H1 (cell line): ENCODE data around the gene DEPP1. TPM values are rescaled to one million over a fixed set of nuclear protein-coding genes. Genes with fewer than 3 reads are reported as not detected.

Source experiments
- CTCF ChIA-PET: fragments of 300-600 bp; sonication (Branson Sonifier 250); formaldehyde crosslinking; loops from one replicate; lab custom pipeline; 2021; ENCODE audit not compliant: partially characterized antibody; lab: Charles Lee
- POLR2A ChIA-PET: fragments of 300-600 bp; sonication (Branson Sonifier 250); formaldehyde crosslinking; loops from one replicate; lab custom pipeline; 2021; ENCODE audit warnings: inconsistent platforms; ENCODE audit not compliant: partially characterized antibody; lab: Charles Lee
- DNase-seq, 2 experiments: peaks; one replicate each; pipeline versions ENCODE4 v3.0.0 to v3.0.0-alpha.2; 2010 to 2022; ENCODE audit warnings: low spot score in 2 of 2, low read depth in 1 of 2, mixed read lengths in 1 of 2
- FAIRE-seq: peaks from 2 replicates; lab custom pipeline; 2011; peaks lifted over from hg19 to GRCh38; lab: Jason Lieb, UNC
- H2AFZ ChIP-seq: 2 replicates; pipeline ENCODE4 v1.8.1; 2012; ENCODE audit warnings: low read length, inconsistent platforms
- H2AK5ac ChIP-seq: 2 replicates; pipeline ENCODE4 v1.6.1; 2013; ENCODE audit warnings: low read depth, low read length
- H2BK120ac ChIP-seq: replicated peaks from 2 replicates; pipeline ENCODE3; 2013; ENCODE audit warnings: low read depth, low read length, inconsistent platforms
- H2BK12ac ChIP-seq: 2 replicates; pipeline ENCODE4 v1.6.1; 2013; ENCODE audit warnings: low read depth, low read length
- H2BK15ac ChIP-seq: 2 replicates; pipeline ENCODE4 v1.6.1; 2013; ENCODE audit warnings: low read length
- H2BK20ac ChIP-seq: 2 replicates; pipeline ENCODE4 v1.6.1; 2013; ENCODE audit warnings: low read length
- H2BK5ac ChIP-seq: 2 replicates; pipeline ENCODE4 v1.6.1; 2013; ENCODE audit warnings: low read depth, low read length
- H3K14ac ChIP-seq: 2 replicates; pipeline ENCODE4 v1.6.1; 2013; ENCODE audit warnings: inconsistent platforms; ENCODE audit not compliant: insufficient read length
- H3K18ac ChIP-seq: 2 replicates; pipeline ENCODE4 v1.6.1; 2013; ENCODE audit warnings: low read length; ENCODE audit errors: extremely low read depth
- H3K23ac ChIP-seq: 2 replicates; pipeline ENCODE4 v1.6.1; 2013; ENCODE audit warnings: inconsistent platforms; ENCODE audit not compliant: insufficient read length
- H3K23me2 ChIP-seq: 2 replicates; pipeline ENCODE4 v1.6.1; 2013; ENCODE audit warnings: low read depth, low read length
- H3K27ac ChIP-seq: 2 replicates; pipeline ENCODE4 v1.6.1; 2011; ENCODE audit warnings: low read depth, low read length, inconsistent platforms
- H3K27me3 ChIP-seq, 4 experiments: replicated peaks in 1 of 4; 1 replicate in 1 of 4; 2 replicates in 3 of 4; pipeline versions ENCODE4 v1.6.1 to v1.8.1; 2011 to 2013; ENCODE audit warnings: low read length in 3 of 4, mild to moderate bottlenecking in 3 of 4, inconsistent platforms in 2 of 4, mixed read lengths in 2 of 4, moderate library complexity in 1 of 4; ENCODE audit not compliant: control insufficient read depth in 3 of 4, insufficient read depth in 3 of 4; ENCODE audit errors: extremely low read depth in 1 of 4
- H3K36me3 ChIP-seq, 4 experiments: 2 replicates each; pipeline versions ENCODE4 v1.6.1 to v1.8.1; 2011 to 2013; ENCODE audit warnings: mild to moderate bottlenecking in 4 of 4, low read length in 3 of 4, moderate library complexity in 2 of 4, control low read depth in 1 of 4, inconsistent platforms in 1 of 4; ENCODE audit not compliant: insufficient read depth in 4 of 4, control insufficient read depth in 2 of 4
- H3K4ac ChIP-seq: replicated peaks from 2 replicates; pipeline ENCODE3; 2013; ENCODE audit warnings: low read length, low read depth, mixed read lengths, inconsistent platforms; ENCODE audit not compliant: insufficient read length
- H3K4me1 ChIP-seq, 4 experiments: replicated peaks in 1 of 4; 1 replicate in 1 of 4; 2 replicates in 3 of 4; pipeline versions ENCODE4 v1.6.1 to v1.8.1; 2011 to 2013; ENCODE audit warnings: low read length in 3 of 4, inconsistent platforms in 2 of 4, mixed read lengths in 1 of 4; ENCODE audit not compliant: insufficient read depth in 4 of 4, control insufficient read depth in 3 of 4
- H3K4me2 ChIP-seq, 2 experiments: 2 replicates each; pipeline versions ENCODE4 v1.6.1 to v1.8.1; 2011 to 2013; ENCODE audit warnings: low read depth in 2 of 2, low read length in 2 of 2, control low read depth in 1 of 2, inconsistent platforms in 1 of 2, mild to moderate bottlenecking in 1 of 2; ENCODE audit not compliant: insufficient read depth in 1 of 2
- H3K4me3 ChIP-seq, 4 experiments: fragments of 200-600, 300-600 bp in 1 of 4; sonication (generic), shearing (Covaris generic), sonication (Bioruptor Twin) in 1 of 4; 2 replicates each; pipeline versions ENCODE4 v1.5.1 to v1.8.1; 2011 to 2016; ENCODE audit warnings: low read length in 4 of 4, low read depth in 3 of 4, control low read depth in 2 of 4, inconsistent platforms in 2 of 4, mild to moderate bottlenecking in 2 of 4, mixed read lengths in 1 of 4, moderate library complexity in 1 of 4; ENCODE audit not compliant: insufficient read depth in 2 of 4; ENCODE audit errors: extremely low read depth in 1 of 4
- H3K56ac ChIP-seq: replicated peaks from 2 replicates; pipeline ENCODE3; 2013; ENCODE audit warnings: low read depth, mild to moderate bottlenecking, mixed read lengths, low read length, inconsistent platforms; ENCODE audit not compliant: insufficient read length
- H3K79me1 ChIP-seq: 2 replicates; pipeline ENCODE4 v1.6.1; 2013; ENCODE audit warnings: low read depth, low read length, control low read depth
- H3K79me2 ChIP-seq, 2 experiments: 2 replicates each; pipeline versions ENCODE4 v1.6.1 to v1.8.1; 2012 to 2013; ENCODE audit warnings: low read length in 2 of 2, mild to moderate bottlenecking in 2 of 2, inconsistent platforms in 1 of 2; ENCODE audit not compliant: insufficient read depth in 2 of 2, control insufficient read depth in 1 of 2
- H3K9ac ChIP-seq, 4 experiments: replicated peaks in 1 of 4; 1 replicate in 1 of 4; 2 replicates in 3 of 4; pipeline versions ENCODE4 v1.6.1 to v1.8.1; 2011 to 2013; ENCODE audit warnings: low read depth in 3 of 4, low read length in 3 of 4, control low read depth in 2 of 4, mild to moderate bottlenecking in 2 of 4, moderate library complexity in 2 of 4, inconsistent platforms in 1 of 4; ENCODE audit errors: extremely low read depth in 1 of 4
- H3K9me3 ChIP-seq, 2 experiments: 2 replicates each; pipeline versions ENCODE4 v1.6.1 to v1.8.1; 2012 to 2013; ENCODE audit warnings: mild to moderate bottlenecking in 2 of 2, moderate library complexity in 2 of 2, control low read depth in 1 of 2, inconsistent platforms in 1 of 2, low read depth in 1 of 2, low read length in 1 of 2, mixed read lengths in 1 of 2; ENCODE audit not compliant: insufficient read depth in 2 of 2
- H4K20me1 ChIP-seq, 2 experiments: replicated peaks in 1 of 2; 2 replicates each; pipeline versions ENCODE3 to v1.8.1; 2011 to 2013; ENCODE audit warnings: inconsistent platforms in 2 of 2, low read length in 2 of 2, mild to moderate bottlenecking in 1 of 2; ENCODE audit not compliant: insufficient read depth in 2 of 2, control insufficient read depth in 1 of 2
- H4K5ac ChIP-seq: 2 replicates; pipeline ENCODE4 v1.6.1; 2013; ENCODE audit warnings: low read length, low read depth, mixed read lengths, inconsistent platforms; ENCODE audit not compliant: insufficient read length
- H4K8ac ChIP-seq: 2 replicates; pipeline ENCODE4 v1.8.0; 2013; ENCODE audit warnings: mild to moderate bottlenecking, moderate library complexity, low read length, inconsistent platforms; ENCODE audit not compliant: insufficient read depth; ENCODE audit errors: extremely low read depth
- H4K91ac ChIP-seq: replicated peaks from 2 replicates; pipeline ENCODE3; 2013; ENCODE audit warnings: low read length, mixed read lengths, inconsistent platforms; ENCODE audit not compliant: insufficient read length
- BACH1 ChIP-seq: IDR thresholded peaks from 2 replicates; pipeline ENCODE4 v1.6.1; 2012; ENCODE audit warnings: low read length, improper control_type of control experiment
- KDM1A ChIP-seq: fragments of 200-600, 300-600 bp; sonication (generic); IDR thresholded peaks from 2 replicates; pipeline ENCODE4 v1.7.1; 2016; ENCODE audit warnings: mild to moderate bottlenecking, low read length, borderline replicate concordance
- POLR2A ChIP-seq, 2 experiments: IDR thresholded peaks; 1 replicate in 1 of 2; 2 replicates in 1 of 2; pipeline ENCODE4 v1.6.1; 2011; ENCODE audit warnings: low read depth in 2 of 2, low read length in 2 of 2, mild to moderate bottlenecking in 2 of 2; ENCODE audit errors: control extremely low read depth in 1 of 2
- SAP30 ChIP-seq: fragments of 300-600 bp; sonication (generic); IDR thresholded peaks from 2 replicates; pipeline ENCODE4 v1.7.1; 2012; ENCODE audit warnings: low read length, moderate library complexity, mild to moderate bottlenecking, inconsistent platforms; ENCODE audit not compliant: insufficient read depth, insufficient replicate concordance
- SP1 ChIP-seq: IDR thresholded peaks from 2 replicates; pipeline ENCODE4 v1.6.1; 2011; ENCODE audit warnings: low read depth, low read length
- TBP ChIP-seq: IDR thresholded peaks from 2 replicates; pipeline ENCODE4 v1.6.1; 2011; ENCODE audit warnings: low read depth, low read length, improper control_type of control experiment
- WGBS, 2 experiments: shearing (Covaris generic) in 1 of 2; methylation state at CpG; one replicate each; pipeline versions ENCODE4 v1.1.6 to v1.1.7; 2013 to 2015; ENCODE audit warnings: low lambda C conversion rate in 2 of 2, mixed read lengths in 2 of 2, inconsistent platforms in 1 of 2, low coverage in 1 of 2, missing lambda C conversion rate in 1 of 2; ENCODE audit not compliant: insufficient replicate concordance in 2 of 2, insufficient coverage in 1 of 2, insufficient read length in 1 of 2; ENCODE audit errors: extremely low coverage in 1 of 2, missing lambda C conversion rate in 1 of 2; 5-methylcytosine and 5-hydroxymethylcytosine counted together
- long read RNA-seq, 2 experiments: library from RNA in 1 of 2; library from capped mRNA in 1 of 2; stranded (forward); transcript quantifications; one replicate each; pipeline ENCODE4 v2.0.0, GENCODE V29; 2021; ENCODE audit warnings: inconsistent platforms in 1 of 2
- polyA minus RNA-seq, 3 experiments: library from RNA; depleted of rRNA, polyadenylated mRNA; stranded (reverse); fragments of >200 nt; gene quantifications; 1 replicate in 2 of 3; 2 replicates in 1 of 3; pipeline ENCODE4 v1.2.3, GENCODE V29; 2011
- polyA plus RNA-seq, 7 experiments: library from polyadenylated mRNA; depleted of rRNA in 3 of 7; stranded (reverse) in 5 of 7; unstranded in 2 of 7; fragments of >200 nt in 5 of 7; fragments of 200-250 nt in 2 of 7; gene quantifications; 1 replicate in 5 of 7; 2 replicates in 1 of 7; 4 replicates in 1 of 7; pipeline versions ENCODE4 v1.2.1 to v1.2.3, GENCODE V29; 2011 to 2013; ENCODE audit warnings: missing spikeins in 2 of 7, mixed read lengths in 2 of 7
- total RNA-seq: library from RNA; stranded (reverse); fragmentation: NEBNext Ultra II Directional; extraction: Animal tissue kit (Norgen Biotek cat#: 25700); gene quantifications from 2 replicates; pipeline ENCODE4 v1.2.1, GENCODE V29; 2021

DEPP1 gene
- total RNA-seq (0.67 and 0.80 TPM in 2 replicates), polyA plus RNA-seq (2011; rRNA removed) (4.5 and 5.3 TPM in 2 replicates), polyA minus RNA-seq (2011; rRNA and poly(A)+ RNA removed) (6.2 and 6.3 TPM in 2 replicates)
- polyA plus RNA-seq (2011; cell fraction: cytosol; rRNA removed): 3.6 TPM
- polyA plus RNA-seq (2011; cell fraction: nucleus; rRNA removed): 6.4 TPM
- polyA plus RNA-seq (2012, experiment 1 of 2): 1.5 to 2.8 TPM (median 2.0 TPM) in 4 replicates
- 1.9 TPM for polyA plus RNA-seq (2012, experiment 2 of 2)
- polyA plus RNA-seq (2013, experiment 1 of 2): 0.14 TPM
- 0.07 TPM for polyA plus RNA-seq (2013, experiment 2 of 2)
- 2.8 TPM for polyA minus RNA-seq (2011; cell fraction: cytosol; rRNA and poly(A)+ RNA removed)
- 6.5 TPM for polyA minus RNA-seq (2011; cell fraction: nucleus; rRNA and poly(A)+ RNA removed)
- long read RNA-seq, experiment 1: 0 reads
- long read RNA-seq, experiment 2: 0 reads

- H3K4me2 ChIP-seq: peak within 1 kb of the TSS; percentile 22 to 48; a peak in 3 of 4 replicates
- CTCF ChIA-PET: interaction anchor here (0.6 to 4.8 kb wide), 13 partner anchors 9 to 45 kb away, joined by 3 to 43 read pairs (median 4); partner anchors contain the start of gene RASSF4
- TF ChIP-seq TBP (peak; percentile 82), KDM1A (no peak), SAP30 (peak; percentile 50), POLR2A (IDR thresholded peaks at IDR 0.05; ENCODE audit: control extremely low read depth in 1 of 2, low read depth in 2 of 2, low read length in 2 of 2) (peak in 1 of 2 experiments; percentile 69; a peak in 1 of 3 replicates), SP1 (peak; percentile 40; the same call in 1 of the 2 replicates), BACH1 (no peak)
Measured at GRCh38 chr10:44978570-44979280, at the start of gene DEPP1. Gene DEPP1 (minus strand): TSS chr10:44978809. CDS start chr10:44978030, 779 bp downstream.

More at GRCh38 chr10:44978570-44979280, at the start of gene DEPP1:
- H3K14ac ChIP-seq: no peak within 1 kb of the TSS
- H4K5ac ChIP-seq: no peak within 1 kb of the TSS
- FAIRE-seq (no peak), DNase-seq (peak in 1 of 2 experiments; percentile 77)
- H2AK5ac ChIP-seq: peak within 1 kb of the TSS; percentile 67; the same call in 1 of the 2 replicates
- H2BK12ac ChIP-seq: 0 out of 2 replicates have a peak within 1 kb of the TSS, but pooled peaks have one; percentile 60
- H4K8ac ChIP-seq: peak within 1 kb of the TSS; percentile 46; the same call in 1 of the 2 replicates
- peak within 1 kb of the TSS; percentile 71; the same call in 1 of the 2 replicates for H3K18ac ChIP-seq
- peaks cover 8% of the 10 kb centered on the region; the same call in 1 of the 2 replicates for H3K23me2 ChIP-seq
- H3K36me3 ChIP-seq: no peaks in the 10 kb centered on the region
- no peaks in the 10 kb centered on the region for H3K79me2 ChIP-seq
- H2BK15ac ChIP-seq: 0 out of 2 replicates have a peak within 1 kb of the TSS, but pooled peaks have one; percentile 83
- H3K23ac ChIP-seq: no peak within 1 kb of the TSS
- peaks cover 24 to 51% (median 35%) of the 10 kb centered on the region in 4 experiments for H3K4me1 ChIP-seq
- H3K4ac ChIP-seq: peak within 1 kb of the TSS; percentile 22
- H3K79me1 ChIP-seq: no peaks in the 10 kb centered on the region
- H4K91ac ChIP-seq: peak within 1 kb of the TSS; percentile 67
- peak within 1 kb of the TSS in 3 of 4 experiments; percentile 8 to 49 (median 15); a peak in 3 of 8 replicates for H3K4me3 ChIP-seq
- POLR2A ChIA-PET: interaction anchor here (0.8 to 3.3 kb wide), 13 partner anchors 9 to 45 kb away, joined by 3 to 23 read pairs (median 5); partner anchors contain the start of genes RASSF4 and ZNF22
- H2AFZ ChIP-seq: no peak within 1 kb of the TSS
- no peaks in the 10 kb centered on the region for H3K9me3 ChIP-seq
- H2BK20ac ChIP-seq: peak within 1 kb of the TSS; percentile 35; the same call in 1 of the 2 replicates
- H2BK5ac ChIP-seq: no peak within 1 kb of the TSS
- H4K20me1 ChIP-seq: no peaks in the 10 kb centered on the region
- H3K27ac ChIP-seq: 0 out of 2 replicates have a peak within 1 kb of the TSS, but pooled peaks have one; percentile 35
- H2BK120ac ChIP-seq: peak within 1 kb of the TSS; percentile 43
- no peak within 1 kb of the TSS for H3K56ac ChIP-seq
- WGBS, 2 experiments: 40% methylated on average over 11 of the region's 12 CpGs; no CpG with 5 or more reads in 1 of the 2 experiments
- H3K27me3 ChIP-seq: no peaks in the 10 kb centered on the region
- H3K9ac ChIP-seq: no peak within 1 kb of the TSS; a peak in 1 of 7 replicates
